ENCODE results near the gene SLC25A6.

DNA sequence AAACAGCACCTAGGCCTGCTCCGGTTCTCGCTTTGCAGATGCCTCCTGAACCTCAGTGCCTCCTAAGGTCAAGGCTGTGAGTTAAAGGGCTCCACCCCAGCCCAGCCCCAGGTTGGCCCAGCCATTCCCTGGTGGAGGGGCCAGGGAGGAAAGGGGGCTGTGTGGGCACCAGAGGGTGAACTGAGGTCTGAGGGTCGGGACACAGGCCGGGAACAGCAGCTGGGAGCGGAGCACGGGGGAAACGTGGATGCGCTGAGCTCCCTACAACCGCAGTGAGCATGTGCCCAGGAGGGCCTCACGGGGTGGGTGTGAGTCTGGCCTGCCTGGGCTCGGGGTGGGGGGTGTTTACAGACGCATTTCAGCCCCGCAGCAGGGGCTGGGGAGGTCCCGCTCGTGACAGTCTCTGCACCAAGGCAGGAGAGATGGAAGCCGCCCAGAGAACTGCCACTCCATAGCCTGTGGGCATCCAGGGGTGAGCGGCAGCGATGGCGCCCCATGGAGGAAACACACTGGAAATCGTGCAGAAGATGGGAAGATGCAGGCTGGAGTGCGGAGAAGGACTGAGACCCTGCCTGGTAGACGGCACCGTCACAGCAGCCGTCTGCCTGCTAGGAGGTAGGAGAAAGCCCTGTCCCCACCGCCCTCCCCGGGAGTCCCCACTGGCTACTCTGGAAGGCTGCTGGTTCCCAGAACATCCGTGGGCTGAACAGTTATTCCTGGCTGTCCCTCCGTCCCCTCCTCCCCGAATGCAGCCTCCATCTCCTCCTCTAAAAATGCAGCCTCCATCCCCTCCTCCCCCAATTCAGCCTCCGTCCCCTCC is 9.9 kb upstream of the SLC25A6 start:
- TF ChIP-seq, protein P1, sequence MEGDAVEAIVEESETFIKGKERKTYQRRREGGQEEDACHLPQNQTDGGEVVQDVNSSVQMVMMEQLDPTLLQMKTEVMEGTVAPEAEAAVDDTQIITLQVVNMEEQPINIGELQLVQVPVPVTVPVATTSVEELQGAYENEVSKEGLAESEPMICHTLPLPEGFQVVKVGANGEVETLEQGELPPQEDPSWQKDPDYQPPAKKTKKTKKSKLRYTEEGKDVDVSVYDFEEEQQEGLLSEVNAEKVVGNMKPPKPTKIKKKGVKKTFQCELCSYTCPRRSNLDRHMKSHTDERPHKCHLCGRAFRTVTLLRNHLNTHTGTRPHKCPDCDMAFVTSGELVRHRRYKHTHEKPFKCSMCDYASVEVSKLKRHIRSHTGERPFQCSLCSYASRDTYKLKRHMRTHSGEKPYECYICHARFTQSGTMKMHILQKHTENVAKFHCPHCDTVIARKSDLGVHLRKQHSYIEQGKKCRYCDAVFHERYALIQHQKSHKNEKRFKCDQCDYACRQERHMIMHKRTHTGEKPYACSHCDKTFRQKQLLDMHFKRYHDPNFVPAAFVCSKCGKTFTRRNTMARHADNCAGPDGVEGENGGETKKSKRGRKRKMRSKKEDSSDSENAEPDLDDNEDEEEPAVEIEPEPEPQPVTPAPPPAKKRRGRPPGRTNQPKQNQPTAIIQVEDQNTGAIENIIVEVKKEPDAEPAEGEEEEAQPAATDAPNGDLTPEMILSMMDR (IDR thresholded peaks at IDR 0.05), result no peak
- TF ChIP-seq, protein P2, sequence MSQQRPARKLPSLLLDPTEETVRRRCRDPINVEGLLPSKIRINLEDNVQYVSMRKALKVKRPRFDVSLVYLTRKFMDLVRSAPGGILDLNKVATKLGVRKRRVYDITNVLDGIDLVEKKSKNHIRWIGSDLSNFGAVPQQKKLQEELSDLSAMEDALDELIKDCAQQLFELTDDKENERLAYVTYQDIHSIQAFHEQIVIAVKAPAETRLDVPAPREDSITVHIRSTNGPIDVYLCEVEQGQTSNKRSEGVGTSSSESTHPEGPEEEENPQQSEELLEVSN (IDR thresholded peaks at IDR 0.05; ENCODE audit: borderline replicate concordance, low read depth), result no peak
- TF ChIP-seq SREBF2 (IDR thresholded peaks at IDR 0.05), result no peak
- TF ChIP-seq ZFP36 (IDR thresholded peaks at IDR 0.05; ENCODE audit: borderline replicate concordance, partially characterized antibody), result no peak
- no peak for TF ChIP-seq POLR2A (IDR thresholded peaks at IDR 0.05; ENCODE audit: low read length)
- no peak for TF ChIP-seq NR3C1 (IDR thresholded peaks at IDR 0.05)
- TF ChIP-seq RFX5 (IDR thresholded peaks at IDR 0.05), result no peak
- TF ChIP-seq RNF2 (IDR thresholded peaks at IDR 0.05; ENCODE audit: borderline replicate concordance, low read depth), result no peak
- no peak for TF ChIP-seq EP300 (IDR thresholded peaks at IDR 0.05)
- TF ChIP-seq MAFK (IDR thresholded peaks at IDR 0.05; ENCODE audit: partially characterized antibody), result no peak
- TF ChIP-seq MYC (IDR thresholded peaks at IDR 0.05; ENCODE audit: borderline replicate concordance, low read length), result no peak
- TF ChIP-seq MAZ (IDR thresholded peaks at IDR 0.05; ENCODE audit: borderline replicate concordance, low read depth, low read length), result no peak
